ENCODE measurements around the gene UTP20. TPM values are rescaled to one million over a fixed set of nuclear protein-coding genes. Genes with fewer than 3 reads are reported as not detected.

UTP20 gene
- total RNA-seq, 1 donor from 2014 or later = 19.3 TPM

DNA sequence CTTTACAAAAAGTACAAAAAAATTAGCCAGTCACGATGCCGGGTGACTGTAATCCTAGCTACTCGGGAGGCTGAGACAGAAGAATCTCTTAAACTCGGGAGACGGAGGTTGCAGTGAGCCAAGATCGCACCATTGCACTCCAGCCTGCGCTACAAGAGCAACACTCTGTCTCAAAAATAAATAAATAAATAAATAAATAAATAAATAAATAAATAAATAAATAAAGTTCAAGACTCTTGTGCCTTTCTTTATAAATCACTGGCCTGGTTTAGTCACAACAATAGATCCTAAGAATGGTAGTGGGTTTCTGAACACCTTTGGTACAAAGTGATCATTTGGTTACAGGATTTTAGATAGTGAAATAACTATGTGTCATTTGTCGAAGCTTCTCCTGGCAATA, 81.5 kb downstream of the UTP20 start:
- H3K27me3 Mint-ChIP-seq (ENCODE audit: insufficient read depth, low read depth) = no peaks in the 10 kb centered on the region
- no peak overlapping the region for H3K9ac ChIP-seq
- no peaks in the 10 kb centered on the region for H3K27me3 ChIP-seq
- H3K9me3 ChIP-seq (ENCODE audit: low read depth) = no peaks in the 10 kb centered on the region
- H3K4me3 ChIP-seq = no peak overlapping the region
- no peak for DNase-seq (ENCODE audit: low spot score)
- H2AFZ ChIP-seq (replicated peaks) = no peak overlapping the region
- H4K20me1 ChIP-seq (ENCODE audit: low read depth) = no peaks in the 10 kb centered on the region
- no peaks in the 10 kb centered on the region for H3F3A ChIP-seq (ENCODE audit: low read depth)
- H3K36me3 Mint-ChIP-seq = peaks cover 14% of the 10 kb centered on the region
- H3K4me3 Mint-ChIP-seq = no peak overlapping the region
- H3K4me2 ChIP-seq = no peak overlapping the region
- H3K36me3 ChIP-seq = no peaks in the 10 kb centered on the region
- H3K27ac Mint-ChIP-seq = no peak overlapping the region
- H3K79me2 ChIP-seq (ENCODE audit: low read depth) = no peaks in the 10 kb centered on the region
- TF ChIP-seq EZH2phosphoT487 (IDR thresholded peaks at IDR 0.05) (no peak), CTCF (IDR thresholded peaks at IDR 0.05) (no peak), EZH2 (IDR thresholded peaks at IDR 0.05) (no peak)
- no peak overlapping the region for H3K27ac ChIP-seq
- no peaks in the 10 kb centered on the region for H3K9me3 Mint-ChIP-seq
- no peaks in the 10 kb centered on the region for H3K4me1 Mint-ChIP-seq
- no peaks in the 10 kb centered on the region for H3K4me1 ChIP-seq

GRCh38 chr12:101368016-101368415, 88.1 kb downstream of the UTP20 start:
- no peaks in the 10 kb centered on the region for H3K4me1 ChIP-seq
- DNase-seq (ENCODE audit: low spot score) = no peak
- H3K9me3 ChIP-seq (ENCODE audit: low read depth) = no peaks in the 10 kb centered on the region
- no peak overlapping the region for H3K27ac ChIP-seq
- H3K9ac ChIP-seq = no peak overlapping the region
- H3K4me3 ChIP-seq = no peak overlapping the region
- Mint-ChIP-seq H3K4me1 (peaks cover 5% of the 10 kb centered on the region), H3K4me3 (no peak overlapping the region), H3K36me3 (peaks cover 24% of the 10 kb centered on the region), H3K9me3 (peaks cover 2% of the 10 kb centered on the region), H3K27me3 (ENCODE audit: insufficient read depth, low read depth) (no peaks in the 10 kb centered on the region), H3K27ac (no peak overlapping the region)
- no peak overlapping the region for H2AFZ ChIP-seq (replicated peaks)
- no peaks in the 10 kb centered on the region for H3K27me3 ChIP-seq
- TF ChIP-seq EZH2 (IDR thresholded peaks at IDR 0.05) = no peak
- TF ChIP-seq EZH2phosphoT487 (IDR thresholded peaks at IDR 0.05) = no peak
- TF ChIP-seq CTCF (IDR thresholded peaks at IDR 0.05) = no peak
- no peaks in the 10 kb centered on the region for H3F3A ChIP-seq (ENCODE audit: low read depth)
- H4K20me1 ChIP-seq (ENCODE audit: low read depth) = no peaks in the 10 kb centered on the region
- no peak overlapping the region for H3K4me2 ChIP-seq
- H3K36me3 ChIP-seq = no peaks in the 10 kb centered on the region
- no peaks in the 10 kb centered on the region for H3K79me2 ChIP-seq (ENCODE audit: low read depth)

DNA sequence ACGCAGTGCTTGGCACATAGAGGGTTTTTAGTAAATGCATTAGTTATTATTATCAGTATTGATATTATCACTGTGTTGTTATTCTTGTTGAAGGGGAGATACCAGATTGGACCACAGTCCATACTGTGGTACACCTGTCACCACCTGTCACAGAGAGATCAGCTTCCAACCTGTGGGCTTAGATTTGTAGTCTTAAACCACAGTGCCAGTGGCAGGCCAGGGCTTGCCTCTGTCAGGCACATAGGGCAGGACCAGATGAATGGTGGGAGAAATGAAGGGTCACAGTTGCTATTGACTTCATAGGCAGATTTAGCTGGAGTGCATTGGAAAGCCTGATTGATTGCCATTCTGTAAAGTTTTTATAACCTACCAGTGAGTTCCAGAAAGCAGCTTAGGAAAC, 92.5 kb downstream of the UTP20 start:
- no peaks in the 10 kb centered on the region for H3K9me3 ChIP-seq (ENCODE audit: low read depth)
- H3K27me3 Mint-ChIP-seq (ENCODE audit: insufficient read depth, low read depth) = no peaks in the 10 kb centered on the region
- H2AFZ ChIP-seq (replicated peaks) = no peak overlapping the region
- peaks cover 2% of the 10 kb centered on the region for H3K9me3 Mint-ChIP-seq
- no peaks in the 10 kb centered on the region for H4K20me1 ChIP-seq (ENCODE audit: low read depth)
- no peaks in the 10 kb centered on the region for H3K4me1 ChIP-seq
- H3K27me3 ChIP-seq = no peaks in the 10 kb centered on the region
- H3K4me3 Mint-ChIP-seq = no peak overlapping the region
- H3K79me2 ChIP-seq (ENCODE audit: low read depth) = no peaks in the 10 kb centered on the region
- no peak overlapping the region for H3K9ac ChIP-seq
- no peak overlapping the region for H3K27ac ChIP-seq
- no peaks in the 10 kb centered on the region for H3K36me3 ChIP-seq
- peaks cover 28% of the 10 kb centered on the region for H3K36me3 Mint-ChIP-seq
- H3K4me3 ChIP-seq = no peak overlapping the region
- TF ChIP-seq EZH2 (IDR thresholded peaks at IDR 0.05) (no peak), CTCF (IDR thresholded peaks at IDR 0.05) (no peak), EZH2phosphoT487 (IDR thresholded peaks at IDR 0.05) (no peak)
- H3K27ac Mint-ChIP-seq = no peak overlapping the region
- no peak for DNase-seq (ENCODE audit: low spot score)
- peaks cover 5% of the 10 kb centered on the region for H3K4me1 Mint-ChIP-seq
- no peaks in the 10 kb centered on the region for H3F3A ChIP-seq (ENCODE audit: low read depth)
- no peak overlapping the region for H3K4me2 ChIP-seq
